HCT116 (cell line): Measurements from ENCODE around the gene GALK1.

Experiments
- CTCF ChIP-seq, 3 experiments: fragments of 200-600 bp in 1 of 3; sonication (generic) in 1 of 3; IDR thresholded peaks in 2 of 3; conservative IDR thresholded peaks in 1 of 3; 2 replicates each; pipeline ENCODE4 v1.5.1; 2012 to 2017; ENCODE audit warnings: low read depth in 2 of 3, low read length in 2 of 3, antibody characterized with exemption in 1 of 3, borderline replicate concordance in 1 of 3, control low read depth in 1 of 3, mild to moderate bottlenecking in 1 of 3, mixed read lengths in 1 of 3, mixed run types in 1 of 3, moderate library complexity in 1 of 3; ENCODE audit not compliant: insufficient read depth in 1 of 3
- POLR2A ChIP-seq: IDR thresholded peaks from 2 replicates; pipeline ENCODE4 v1.7.0; 2011; ENCODE audit warnings: borderline replicate concordance; ENCODE audit not compliant: insufficient read depth, insufficient read length; ENCODE audit errors: extremely low read depth

GRCh38 chr17:75810216-75810615 is 45.2 kb upstream of the GALK1 start:
- TF ChIP-seq CTCF (IDR thresholded peaks at IDR 0.05 in 2 of 3, conservative IDR thresholded peaks at IDR 0.05 in 1 of 3; ENCODE audit: borderline replicate concordance in 1 of 3, insufficient read depth in 1 of 3, low read depth in 2 of 3, low read length in 2 of 3) (no peak), POLR2A (no peak)
